Neural progenitor cell (in vitro differentiated cells): ENCODE data around the gene MEGF8. TPM values are rescaled to one million over a fixed set of nuclear protein-coding genes. Genes with fewer than 3 reads are reported as not detected.

Source experiments
- DNase-seq: peaks from one replicate; pipeline ENCODE4 v3.0.0-alpha.2; 2016; ENCODE audit warnings: low spot score
- H2AFZ ChIP-seq: fragments of 200-600 bp; sonication (generic); replicated peaks from 2 replicates; pipeline ENCODE4 v1.6.1; 2016; ENCODE audit warnings: antibody characterized with exemption
- H3F3A ChIP-seq: fragments of 200-600 bp; sonication (generic); 2 replicates; pipeline ENCODE4 v1.6.1; 2016; ENCODE audit warnings: antibody characterized with exemption, low read depth
- H3K27ac ChIP-seq: fragments of 200-600 bp; sonication (generic); 2 replicates; pipeline ENCODE4 v1.5.1; 2016; ENCODE audit warnings: mild to moderate bottlenecking
- H3K27me3 ChIP-seq: fragments of 200-600 bp; sonication (generic); 2 replicates; pipeline ENCODE4 v1.6.1; 2016; ENCODE audit warnings: mild to moderate bottlenecking, moderate library complexity
- H3K36me3 ChIP-seq: fragments of 200-600 bp; sonication (generic); 2 replicates; pipeline ENCODE4 v1.5.1; 2016
- H3K4me1 ChIP-seq: fragments of 200-600 bp; sonication (generic); 2 replicates; pipeline ENCODE4 v1.6.1; 2016; ENCODE audit warnings: mixed run types
- H3K4me2 ChIP-seq: fragments of 200-600 bp; sonication (generic); 2 replicates; pipeline ENCODE4 v1.6.1; 2016
- H3K4me3 ChIP-seq: fragments of 200-600 bp; sonication (generic); 2 replicates; pipeline ENCODE4 v1.5.1; 2016
- H3K79me2 ChIP-seq: fragments of 200-600 bp; sonication (generic); 2 replicates; pipeline ENCODE4 v1.6.1; 2016; ENCODE audit warnings: low read depth
- H3K9ac ChIP-seq: fragments of 200-600 bp; sonication (generic); 2 replicates; pipeline ENCODE4 v1.6.1; 2016
- H3K9me3 ChIP-seq: fragments of 200-600 bp; sonication (generic); 2 replicates; pipeline ENCODE4 v1.5.1; 2016; ENCODE audit warnings: low read depth
- H4K20me1 ChIP-seq: fragments of 200-600 bp; sonication (generic); 2 replicates; pipeline ENCODE4 v1.6.1; 2016; ENCODE audit warnings: low read depth
- H3K27ac Mint-ChIP-seq: 3 replicates; pipeline ENCODE4 v1.8.0; 2021; ENCODE audit warnings: mixed read lengths
- H3K27me3 Mint-ChIP-seq: 2 replicates; pipeline ENCODE4 v1.8.0; 2022; ENCODE audit warnings: low read depth, mild to moderate bottlenecking, inconsistent platforms, moderate library complexity, mixed read lengths; ENCODE audit not compliant: insufficient read depth
- H3K36me3 Mint-ChIP-seq: 3 replicates; pipeline ENCODE4 v1.8.0; 2021; ENCODE audit warnings: mixed read lengths
- H3K4me1 Mint-ChIP-seq: 3 replicates; pipeline ENCODE4 v1.8.0; 2021; ENCODE audit warnings: mixed read lengths
- H3K4me3 Mint-ChIP-seq: 3 replicates; pipeline ENCODE4 v1.8.0; 2021; ENCODE audit warnings: mild to moderate bottlenecking, moderate library complexity, mixed read lengths
- H3K9me3 Mint-ChIP-seq: 3 replicates; pipeline ENCODE4 v1.8.0; 2020; ENCODE audit warnings: mixed read lengths
- EZH2 ChIP-seq: fragments of 200-600 bp; sonication (generic); IDR thresholded peaks from 2 replicates; pipeline ENCODE4 v1.6.1; 2017; ENCODE audit warnings: antibody characterized with exemption, mild to moderate bottlenecking, moderate library complexity
- EZH2phosphoT487 ChIP-seq: fragments of 200-600 bp; sonication (generic); IDR thresholded peaks from 2 replicates; pipeline ENCODE4 v1.6.1; 2017; ENCODE audit warnings: antibody characterized with exemption
- total RNA-seq: library from RNA; depleted of rRNA; stranded (reverse); fragments of >200 nt; gene quantifications from 2 replicates; pipeline ENCODE4 v1.2.3, GENCODE V29; 2015; ENCODE audit warnings: low replicate concordance
- TF ChIP-seq, protein P1 (sequence below): fragments of 200-600 bp; sonication (generic); IDR thresholded peaks from 2 replicates; pipeline ENCODE4 v1.5.1; 2017; ENCODE audit warnings: antibody characterized with exemption, mild to moderate bottlenecking

The MEGF8 gene
- total RNA-seq, 1 donor from 2014 or later = 7.3 TPM

DNA sequence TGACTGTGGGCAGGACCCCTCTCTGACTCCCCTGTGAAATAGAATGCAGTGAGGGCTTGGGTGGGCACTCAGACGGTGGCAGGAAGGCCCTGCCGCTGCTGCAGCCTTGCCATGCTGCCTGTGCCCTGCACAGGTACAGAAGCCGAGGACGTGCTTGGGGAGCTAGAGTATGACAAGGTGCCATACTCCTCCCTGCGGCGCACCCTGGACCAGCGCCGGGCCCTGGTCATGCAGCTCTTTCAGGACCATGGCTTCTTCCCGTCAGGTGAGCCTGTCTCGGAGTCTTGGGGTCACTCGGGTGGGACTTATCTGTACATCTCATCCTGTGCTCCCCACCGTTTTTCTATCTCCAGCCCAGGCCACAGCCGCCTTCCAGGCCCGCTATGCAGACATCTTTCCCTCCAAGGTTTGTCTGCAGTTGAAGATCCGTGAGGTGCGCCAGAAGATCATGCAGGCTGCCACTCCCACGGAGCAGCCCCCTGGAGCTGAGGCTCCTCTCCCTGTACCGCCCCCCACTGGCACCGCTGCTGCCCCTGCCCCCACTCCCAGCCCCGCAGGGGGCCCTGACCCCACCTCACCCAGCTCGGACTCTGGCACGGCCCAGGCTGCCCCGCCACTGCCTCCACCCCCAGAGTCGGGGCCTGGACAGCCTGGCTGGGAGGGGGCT, 30.8 kb upstream of the MEGF8 start:
- Mint-ChIP-seq H3K9me3 (no peaks in the 10 kb centered on the region), H3K4me3 (no peak overlapping the region), H3K27me3 (peaks cover 5% of the 10 kb centered on the region), H3K27ac (no peak overlapping the region), H3K4me1 (peaks cover 2% of the 10 kb centered on the region), H3K36me3 (peaks cover 16% of the 10 kb centered on the region)
- H3K9me3 ChIP-seq = no peaks in the 10 kb centered on the region
- H4K20me1 ChIP-seq = peaks cover 40% of the 10 kb centered on the region
- H3K4me3 ChIP-seq = no peak overlapping the region
- no peak overlapping the region for H3K27ac ChIP-seq
- no peaks in the 10 kb centered on the region for H3K4me1 ChIP-seq
- no peaks in the 10 kb centered on the region for H3K27me3 ChIP-seq
- DNase-seq = no peak
- TF ChIP-seq EZH2phosphoT487 (no peak), EZH2 (no peak)
- TF ChIP-seq, protein P1, sequence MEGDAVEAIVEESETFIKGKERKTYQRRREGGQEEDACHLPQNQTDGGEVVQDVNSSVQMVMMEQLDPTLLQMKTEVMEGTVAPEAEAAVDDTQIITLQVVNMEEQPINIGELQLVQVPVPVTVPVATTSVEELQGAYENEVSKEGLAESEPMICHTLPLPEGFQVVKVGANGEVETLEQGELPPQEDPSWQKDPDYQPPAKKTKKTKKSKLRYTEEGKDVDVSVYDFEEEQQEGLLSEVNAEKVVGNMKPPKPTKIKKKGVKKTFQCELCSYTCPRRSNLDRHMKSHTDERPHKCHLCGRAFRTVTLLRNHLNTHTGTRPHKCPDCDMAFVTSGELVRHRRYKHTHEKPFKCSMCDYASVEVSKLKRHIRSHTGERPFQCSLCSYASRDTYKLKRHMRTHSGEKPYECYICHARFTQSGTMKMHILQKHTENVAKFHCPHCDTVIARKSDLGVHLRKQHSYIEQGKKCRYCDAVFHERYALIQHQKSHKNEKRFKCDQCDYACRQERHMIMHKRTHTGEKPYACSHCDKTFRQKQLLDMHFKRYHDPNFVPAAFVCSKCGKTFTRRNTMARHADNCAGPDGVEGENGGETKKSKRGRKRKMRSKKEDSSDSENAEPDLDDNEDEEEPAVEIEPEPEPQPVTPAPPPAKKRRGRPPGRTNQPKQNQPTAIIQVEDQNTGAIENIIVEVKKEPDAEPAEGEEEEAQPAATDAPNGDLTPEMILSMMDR = no peak
- H3K9ac ChIP-seq = no peak overlapping the region
- H3K36me3 ChIP-seq = no peaks in the 10 kb centered on the region
- peaks cover 30% of the 10 kb centered on the region for H3F3A ChIP-seq
- H3K79me2 ChIP-seq = no peaks in the 10 kb centered on the region
- H3K4me2 ChIP-seq = no peak overlapping the region
- H2AFZ ChIP-seq = no peak overlapping the region

DNA sequence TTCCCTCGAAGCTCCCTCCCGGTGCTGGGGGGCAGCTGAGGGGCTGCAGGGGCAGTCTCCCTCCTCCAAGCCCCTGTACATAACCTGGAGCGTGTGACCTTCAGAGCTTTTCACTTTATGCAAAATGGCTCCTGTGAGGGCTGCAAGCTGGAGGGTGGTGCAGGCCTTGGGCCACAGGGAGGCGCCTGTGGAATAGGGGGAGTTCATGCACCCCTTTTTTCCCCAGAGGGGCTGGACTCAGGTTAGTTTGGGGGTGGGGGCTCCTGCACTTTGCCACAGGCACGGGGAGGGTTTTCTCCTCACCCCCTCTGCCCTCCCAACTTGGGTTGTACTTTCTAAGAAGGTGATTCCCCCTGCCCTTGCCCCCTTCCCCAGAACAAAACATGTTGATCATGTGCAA, 30.1 kb upstream of the MEGF8 start:
- no peaks in the 10 kb centered on the region for H3K9me3 Mint-ChIP-seq
- H3K4me3 Mint-ChIP-seq = no peak overlapping the region
- Histone ChIP-seq H2AFZ (no peak overlapping the region), H3K27ac (no peak overlapping the region), H3K27me3 (no peaks in the 10 kb centered on the region), H4K20me1 (peaks cover 32% of the 10 kb centered on the region), H3K4me3 (no peak overlapping the region), H3K9ac (no peak overlapping the region), H3K36me3 (no peaks in the 10 kb centered on the region), H3F3A (peaks cover 30% of the 10 kb centered on the region), H3K79me2 (peaks cover 3% of the 10 kb centered on the region), H3K4me2 (no peak overlapping the region), H3K9me3 (no peaks in the 10 kb centered on the region), H3K4me1 (no peaks in the 10 kb centered on the region)
- TF ChIP-seq EZH2phosphoT487 (no peak), EZH2 (no peak)
- TF ChIP-seq, protein P1 = no peak
- peaks cover 7% of the 10 kb centered on the region for H3K4me1 Mint-ChIP-seq
- no peak overlapping the region for H3K27ac Mint-ChIP-seq
- H3K27me3 Mint-ChIP-seq = peaks cover 10% of the 10 kb centered on the region
- H3K36me3 Mint-ChIP-seq = peaks cover 18% of the 10 kb centered on the region
- no peak for DNase-seq

DNA sequence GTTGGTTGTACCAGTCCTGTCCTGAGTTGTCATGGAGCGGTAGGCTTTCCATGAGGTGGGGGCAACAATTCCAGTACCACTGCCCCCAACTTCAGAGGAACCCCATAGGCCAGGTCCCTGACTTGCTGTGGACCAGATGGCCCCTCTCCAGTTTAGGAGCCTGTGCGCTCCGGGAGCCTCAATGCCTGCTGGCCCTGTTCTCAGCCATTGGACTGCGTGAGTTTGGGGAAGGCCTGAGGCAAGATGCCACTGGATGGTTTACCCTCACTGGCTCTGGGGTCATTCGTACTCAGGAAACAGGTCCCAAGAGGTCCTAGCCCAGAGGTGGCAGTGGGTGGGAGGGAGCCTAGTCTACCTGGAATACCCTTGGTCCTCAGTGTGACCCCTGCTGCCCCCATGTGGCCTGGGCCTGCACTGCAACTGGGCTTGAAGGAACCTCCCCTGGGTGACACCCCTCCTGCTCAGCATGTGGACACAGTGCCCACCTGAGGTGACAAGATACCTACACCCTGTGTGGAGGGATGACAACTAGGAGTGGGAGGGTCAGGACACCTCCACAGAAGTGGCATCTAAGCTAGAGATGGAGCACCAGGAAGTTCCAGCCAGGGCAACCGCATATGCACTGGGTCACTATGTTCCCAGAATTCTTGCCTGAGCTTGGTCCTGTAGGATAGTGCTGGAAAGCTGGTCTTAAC, 29.5 kb upstream of the MEGF8 start:
- Histone ChIP-seq H3K79me2 (peaks cover 10% of the 10 kb centered on the region), H2AFZ (no peak overlapping the region), H3K9me3 (no peaks in the 10 kb centered on the region), H3F3A (peaks cover 30% of the 10 kb centered on the region), H4K20me1 (peaks cover 28% of the 10 kb centered on the region), H3K36me3 (no peaks in the 10 kb centered on the region), H3K9ac (no peak overlapping the region), H3K27me3 (no peaks in the 10 kb centered on the region), H3K27ac (no peak overlapping the region), H3K4me2 (no peak overlapping the region), H3K4me1 (peaks cover under 1% of the 10 kb centered on the region), H3K4me3 (no peak overlapping the region)
- DNase-seq = peak; percentile 80
- no peak overlapping the region for H3K4me3 Mint-ChIP-seq
- H3K9me3 Mint-ChIP-seq = no peaks in the 10 kb centered on the region
- H3K27ac Mint-ChIP-seq = no peak overlapping the region
- TF ChIP-seq, protein P1 = peak; percentile 91
- no peak for TF ChIP-seq EZH2phosphoT487
- peaks cover 10% of the 10 kb centered on the region for H3K27me3 Mint-ChIP-seq
- peaks cover 7% of the 10 kb centered on the region for H3K4me1 Mint-ChIP-seq
- peaks cover 18% of the 10 kb centered on the region for H3K36me3 Mint-ChIP-seq
